ENCODE data around the gene ZIC1. TPM values are rescaled to one million over a fixed set of nuclear protein-coding genes. Genes with fewer than 3 reads are reported as not detected.

Gene ZIC1
- total RNA-seq, 2 donors from 2014 or later, result not detected

DNA sequence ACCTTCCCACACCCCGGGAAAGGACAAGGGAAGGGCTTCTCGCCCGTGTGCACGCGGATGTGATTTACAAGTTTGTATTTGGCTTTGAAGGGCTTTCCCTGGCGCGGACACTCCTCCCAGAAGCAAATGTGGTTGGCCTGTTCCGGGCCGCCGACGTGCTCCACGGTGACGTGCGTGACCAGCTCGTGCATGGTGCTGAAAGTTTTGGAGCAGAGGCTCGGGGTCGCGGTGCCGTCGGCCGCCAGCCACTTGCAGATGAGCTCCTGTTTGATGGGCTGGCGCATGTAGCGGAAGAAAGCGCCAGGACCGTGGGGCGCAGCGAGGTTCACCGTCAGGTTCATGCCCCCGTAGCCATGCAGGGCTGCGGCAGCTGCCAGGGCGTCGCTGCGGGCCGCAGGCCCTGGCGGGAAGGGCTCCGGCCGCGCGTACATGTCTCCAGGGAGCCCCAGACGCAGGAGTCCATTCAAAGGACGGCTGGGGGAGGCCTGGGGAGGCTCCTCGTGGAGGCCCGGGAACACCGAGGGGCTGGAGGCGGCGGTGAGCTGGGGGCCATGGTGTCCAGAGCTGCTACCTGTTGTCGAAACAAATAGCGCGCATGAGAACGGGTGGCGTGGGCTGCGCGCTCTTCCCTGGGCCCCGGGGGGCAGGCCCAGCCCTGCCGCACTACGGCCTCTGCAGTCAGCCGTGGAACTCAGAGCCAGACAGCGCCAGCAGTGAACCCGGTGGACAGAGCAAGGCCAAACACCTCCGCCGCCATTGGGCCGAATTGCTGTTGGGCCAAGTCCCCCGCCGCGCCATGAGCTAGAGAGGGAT, 13.1 kb upstream of the ZIC1 start:
- peaks cover 0 to 66% of the 10 kb centered on the region in 2 donors for H3K27me3 ChIP-seq
- no peaks in the 10 kb centered on the region for H3K9me3 ChIP-seq
- 4 to 5% methylated on average over 25 to 63 of the region's 65 CpGs for WGBS, 2 donors
- DNase-seq (no peak), ATAC-seq (no peak)
- H3K4me1 ChIP-seq, result peaks cover 44% of the 10 kb centered on the region
- no peak overlapping the region for H3K27ac ChIP-seq
- no peaks in the 10 kb centered on the region for H3K36me3 ChIP-seq (replicated peaks in 1 of 2; ENCODE audit: insufficient read depth in 1 of 2, low read depth in 2 of 2)
- intact Hi-C loops (cut with DNase I), result no loop called here
- H3K4me3 ChIP-seq, result no peak overlapping the region
- TF ChIP-seq, protein P1, sequence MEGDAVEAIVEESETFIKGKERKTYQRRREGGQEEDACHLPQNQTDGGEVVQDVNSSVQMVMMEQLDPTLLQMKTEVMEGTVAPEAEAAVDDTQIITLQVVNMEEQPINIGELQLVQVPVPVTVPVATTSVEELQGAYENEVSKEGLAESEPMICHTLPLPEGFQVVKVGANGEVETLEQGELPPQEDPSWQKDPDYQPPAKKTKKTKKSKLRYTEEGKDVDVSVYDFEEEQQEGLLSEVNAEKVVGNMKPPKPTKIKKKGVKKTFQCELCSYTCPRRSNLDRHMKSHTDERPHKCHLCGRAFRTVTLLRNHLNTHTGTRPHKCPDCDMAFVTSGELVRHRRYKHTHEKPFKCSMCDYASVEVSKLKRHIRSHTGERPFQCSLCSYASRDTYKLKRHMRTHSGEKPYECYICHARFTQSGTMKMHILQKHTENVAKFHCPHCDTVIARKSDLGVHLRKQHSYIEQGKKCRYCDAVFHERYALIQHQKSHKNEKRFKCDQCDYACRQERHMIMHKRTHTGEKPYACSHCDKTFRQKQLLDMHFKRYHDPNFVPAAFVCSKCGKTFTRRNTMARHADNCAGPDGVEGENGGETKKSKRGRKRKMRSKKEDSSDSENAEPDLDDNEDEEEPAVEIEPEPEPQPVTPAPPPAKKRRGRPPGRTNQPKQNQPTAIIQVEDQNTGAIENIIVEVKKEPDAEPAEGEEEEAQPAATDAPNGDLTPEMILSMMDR (IDR thresholded peaks at IDR 0.05), result no peak
- no peak for TF ChIP-seq POLR2A (IDR thresholded peaks at IDR 0.05)

DNA sequence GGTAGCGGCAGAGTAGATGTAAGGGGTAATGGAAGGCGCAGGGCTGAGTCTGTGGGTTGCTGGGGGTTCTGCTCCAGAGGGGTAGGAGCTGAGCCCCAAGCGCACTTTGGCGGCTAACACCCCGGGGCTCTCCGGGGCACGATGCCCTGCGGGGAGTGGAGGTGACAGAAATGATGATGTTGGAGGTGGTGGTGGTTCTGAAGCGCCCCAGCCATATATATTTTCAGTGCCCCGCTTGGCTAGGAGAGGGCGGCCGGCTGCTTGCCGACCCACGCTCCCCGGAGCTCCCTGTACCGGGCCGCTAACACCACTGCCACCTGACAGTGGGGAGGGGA, 12.5 kb upstream of the ZIC1 start:
- WGBS, 2 donors, result 2 to 10% methylated on average over 17 of the region's 17 CpGs
- TF ChIP-seq POLR2A (IDR thresholded peaks at IDR 0.05), result no peak
- TF ChIP-seq, protein P1 (IDR thresholded peaks at IDR 0.05), result no peak
- peaks cover 0 to 62% of the 10 kb centered on the region in 2 donors for H3K27me3 ChIP-seq
- no peaks in the 10 kb centered on the region for H3K9me3 ChIP-seq
- ATAC-seq, result no peak
- no peak overlapping the region for H3K4me3 ChIP-seq
- DNase-seq, result no peak
- H3K27ac ChIP-seq, result no peak overlapping the region
- intact Hi-C loops (cut with DNase I), result no loop called here
- no peaks in the 10 kb centered on the region for H3K36me3 ChIP-seq (replicated peaks in 1 of 2; ENCODE audit: insufficient read depth in 1 of 2, low read depth in 2 of 2)
- peaks cover 42% of the 10 kb centered on the region for H3K4me1 ChIP-seq

DNA sequence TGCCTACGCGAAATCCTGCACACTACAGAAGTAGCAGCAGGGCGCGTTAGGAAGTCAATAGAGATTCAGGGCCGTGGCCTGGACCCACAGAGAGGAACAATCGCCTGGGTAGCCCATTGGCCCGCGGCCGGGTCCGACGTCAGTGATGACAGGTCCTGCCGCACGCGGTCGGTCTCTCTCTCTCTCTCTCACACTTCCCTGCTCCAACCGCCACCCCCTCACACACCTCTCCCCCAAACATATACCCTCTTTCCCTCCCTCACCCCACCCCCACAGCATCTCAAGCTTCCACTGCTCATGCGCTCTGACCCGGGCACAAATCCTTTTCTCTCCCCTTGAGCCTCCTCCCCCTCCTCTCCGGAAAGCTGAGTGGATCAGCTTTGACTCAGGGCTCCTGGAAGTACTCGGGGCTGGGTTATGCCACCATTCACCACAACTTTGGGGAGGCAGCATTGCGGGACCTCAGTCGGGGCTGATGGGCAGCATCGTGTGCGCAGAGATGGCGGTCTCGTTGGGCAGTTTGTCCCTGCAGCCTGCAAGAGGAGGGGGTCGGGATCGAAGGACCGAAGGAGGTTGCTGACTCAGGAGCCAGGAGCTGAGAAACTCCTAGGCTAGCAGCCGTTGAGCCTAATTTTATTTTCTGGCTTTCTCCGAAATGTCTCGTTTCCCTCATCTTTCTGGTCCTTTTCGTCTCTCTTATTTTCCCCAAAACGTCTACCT, 11.8 kb upstream of the ZIC1 start:
- ATAC-seq (no peak), DNase-seq (no peak)
- Histone ChIP-seq H3K4me3 (no peak overlapping the region), H3K27me3 (peaks cover 0 to 56% of the 10 kb centered on the region in 2 donors), H3K27ac (no peak overlapping the region), H3K36me3 (replicated peaks in 1 of 2; ENCODE audit: insufficient read depth in 1 of 2, low read depth in 2 of 2) (no peaks in the 10 kb centered on the region), H3K4me1 (peaks cover 35% of the 10 kb centered on the region), H3K9me3 (no peaks in the 10 kb centered on the region)
- WGBS, 2 donors, result 4 to 6% methylated on average over 33 to 34 of the region's 34 CpGs
- TF ChIP-seq, protein P1 (IDR thresholded peaks at IDR 0.05), result no peak
- TF ChIP-seq POLR2A (IDR thresholded peaks at IDR 0.05), result no peak
- intact Hi-C loops (cut with DNase I), result no loop called here

DNA sequence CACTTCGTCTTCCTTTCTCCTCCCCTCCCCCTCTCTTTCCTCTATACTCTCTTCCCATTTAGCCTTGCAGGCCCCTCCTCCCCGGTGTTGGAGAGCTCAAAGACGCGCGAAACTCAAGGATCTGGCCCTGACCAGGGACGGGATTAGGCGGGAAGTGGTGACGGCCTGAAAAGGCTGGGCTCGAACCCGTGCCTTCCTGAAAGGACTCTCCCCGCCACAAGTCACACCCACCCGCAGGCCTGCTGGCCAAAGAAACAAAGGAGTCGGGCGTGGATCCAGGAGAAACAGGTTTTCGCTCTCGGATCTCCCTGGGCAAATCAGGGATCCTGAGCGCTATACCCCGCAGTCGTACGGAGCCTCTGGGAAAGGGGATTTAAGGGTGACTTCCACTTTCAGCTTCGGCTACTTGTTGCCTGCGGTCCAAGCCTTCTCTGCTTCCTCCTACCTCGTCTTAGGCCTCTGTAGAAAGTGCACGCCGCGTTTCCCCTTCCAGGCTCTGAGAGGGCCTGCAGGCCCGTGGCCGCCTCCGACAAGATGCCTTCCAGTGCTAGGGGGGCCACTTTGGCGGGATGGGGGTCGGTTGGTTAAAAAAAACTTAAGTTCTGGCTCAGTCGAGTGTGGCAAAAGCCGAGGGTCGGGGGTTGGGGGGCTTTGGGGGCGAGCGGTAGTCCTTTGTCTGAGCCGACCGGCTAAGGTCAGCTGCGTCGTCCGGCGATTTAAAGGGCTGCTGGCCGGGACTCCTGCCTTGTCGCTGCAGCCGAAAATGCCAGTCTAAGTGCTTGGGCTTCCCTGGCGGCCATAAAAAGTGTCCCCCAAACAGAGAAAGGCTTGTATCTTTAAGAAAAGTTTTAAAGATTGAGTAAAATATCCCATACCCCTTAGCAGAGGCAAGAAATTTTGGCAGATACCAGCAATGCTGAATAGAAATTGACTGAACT, 11.0 kb upstream of the ZIC1 start:
- Histone ChIP-seq H3K4me3 (no peak overlapping the region), H3K4me1 (peaks cover 27% of the 10 kb centered on the region), H3K9me3 (no peaks in the 10 kb centered on the region), H3K27ac (no peak overlapping the region), H3K36me3 (replicated peaks in 1 of 2; ENCODE audit: insufficient read depth in 1 of 2, low read depth in 2 of 2) (no peaks in the 10 kb centered on the region), H3K27me3 (peaks cover 0 to 48% of the 10 kb centered on the region in 2 donors)
- no peak for DNase-seq
- TF ChIP-seq, protein P1 (IDR thresholded peaks at IDR 0.05), result no peak
- TF ChIP-seq POLR2A (IDR thresholded peaks at IDR 0.05), result no peak
- no peak for ATAC-seq
- WGBS, 2 donors, result 8 to 14% methylated on average over 43 to 46 of the region's 46 CpGs
- intact Hi-C loops (cut with DNase I), result no loop called here
